GM23248 (cell line): ENCODE results near the gene HSD17B10.

Experiments
- EZH2 ChIP-seq: fragments of 200-600 bp; sonication (generic); IDR thresholded peaks from 2 replicates; pipeline ENCODE4 v1.6.1; 2018; ENCODE audit warnings: antibody characterized with exemption, mild to moderate bottlenecking; ENCODE audit not compliant: insufficient read depth, poor library complexity, severe bottlenecking
- EZH2phosphoT487 ChIP-seq: fragments of 200-600 bp; sonication (generic); IDR thresholded peaks from 2 replicates; pipeline ENCODE4 v1.6.1; 2018; ENCODE audit warnings: antibody characterized with exemption, moderate library complexity, mild to moderate bottlenecking, low read depth; ENCODE audit not compliant: insufficient read depth

DNA sequence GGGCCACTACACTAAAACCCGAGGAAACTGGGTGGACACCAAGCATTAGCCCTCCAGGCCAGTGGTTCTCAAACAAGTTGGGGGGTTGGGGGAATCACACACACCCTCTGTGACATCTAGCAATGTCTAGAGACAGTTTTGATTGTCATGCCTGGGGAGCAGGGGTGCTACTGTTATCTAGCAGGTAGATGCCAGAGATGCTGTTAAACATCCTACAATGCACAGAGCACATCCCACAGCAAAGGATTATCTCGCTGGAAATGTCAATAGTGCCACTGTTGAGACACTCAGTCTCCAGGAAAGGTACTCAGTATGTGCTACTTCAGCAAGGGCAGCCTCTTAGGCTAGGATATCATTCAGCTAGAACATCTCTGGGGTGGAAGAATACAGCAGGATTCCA, 13.0 kb downstream of the HSD17B10 start:
- TF ChIP-seq EZH2 (no peak), EZH2phosphoT487 (no peak)
